NCI-H128 (cell line): ENCODE measurements around the gene ANKRD33.

ENCODE experiments used
- DNase-seq: peaks from one replicate; lab custom pipeline; 2025; ENCODE audit not compliant: unreplicated experiment; lab: John Stamatoyannopoulos, UW

ANKRD33 gene

DNA sequence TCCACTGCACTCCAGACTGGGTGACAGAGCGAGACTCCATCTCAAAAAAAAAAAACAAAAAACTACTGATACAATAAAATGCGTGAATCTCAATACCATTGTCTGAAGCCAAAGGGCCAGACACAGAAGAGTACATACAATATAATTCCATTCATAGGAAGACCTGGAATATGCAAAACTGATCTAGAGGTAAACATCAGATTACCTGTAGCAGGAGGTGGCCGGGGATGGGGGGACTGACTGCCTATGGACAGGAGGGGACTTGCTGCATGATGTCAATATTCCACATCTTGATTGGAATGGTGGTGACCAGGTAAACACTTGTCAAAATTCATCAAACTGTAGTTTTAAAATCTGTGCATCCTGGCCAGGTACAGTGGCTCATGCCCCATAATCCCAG lies 26.9 kb upstream of the ANKRD33 start:
- DNase-seq = no peak

DNA sequence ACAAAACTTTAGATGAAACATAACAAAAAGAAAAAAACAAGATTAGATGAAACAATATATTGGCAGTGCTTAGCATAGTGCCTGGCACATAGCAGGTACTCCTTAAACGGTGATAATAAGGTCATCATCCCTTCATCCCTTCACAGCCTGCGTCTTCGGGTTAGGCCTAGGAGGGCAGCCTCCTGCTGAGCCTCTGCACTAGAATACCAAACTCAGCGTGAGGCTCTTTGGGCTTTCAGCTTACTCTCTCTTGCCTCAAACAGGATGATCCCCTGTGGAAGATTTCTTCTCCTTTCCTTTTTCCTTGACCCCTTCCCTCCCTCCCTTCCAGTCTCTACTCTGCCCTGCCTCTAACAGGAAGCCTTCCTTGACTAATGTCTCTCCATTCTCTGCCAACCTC lies 25.0 kb upstream of the ANKRD33 start:
- DNase-seq = no peak

DNA sequence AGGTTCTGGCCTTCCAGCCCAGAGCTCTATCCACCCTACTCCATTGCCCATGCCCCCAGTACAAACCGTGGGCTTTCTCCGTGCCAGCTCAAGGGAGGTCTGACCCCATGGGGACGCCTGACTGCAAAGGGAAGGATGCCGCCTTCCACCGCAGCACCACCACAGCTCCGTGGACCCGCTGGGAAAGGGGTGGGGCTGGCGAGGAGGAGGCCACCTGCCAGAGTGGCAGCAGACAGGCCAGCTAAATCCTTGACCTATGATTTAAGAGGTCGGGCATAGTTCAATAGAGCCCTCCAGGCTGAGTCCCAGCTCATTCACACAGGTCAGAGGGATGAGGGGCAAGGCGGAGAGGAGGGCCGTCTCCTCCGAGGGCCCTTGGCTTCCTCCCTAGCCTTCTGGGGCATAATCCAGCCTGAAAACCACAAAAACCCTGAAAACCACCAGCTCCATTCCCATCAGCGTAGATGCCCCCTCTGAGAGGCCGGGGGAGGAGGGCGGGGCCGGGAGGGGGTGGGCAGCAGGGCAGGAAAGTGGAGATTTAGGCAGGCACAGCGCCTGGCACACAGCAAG lies 24.5 kb upstream of the ANKRD33 start:
- no peak for DNase-seq

DNA sequence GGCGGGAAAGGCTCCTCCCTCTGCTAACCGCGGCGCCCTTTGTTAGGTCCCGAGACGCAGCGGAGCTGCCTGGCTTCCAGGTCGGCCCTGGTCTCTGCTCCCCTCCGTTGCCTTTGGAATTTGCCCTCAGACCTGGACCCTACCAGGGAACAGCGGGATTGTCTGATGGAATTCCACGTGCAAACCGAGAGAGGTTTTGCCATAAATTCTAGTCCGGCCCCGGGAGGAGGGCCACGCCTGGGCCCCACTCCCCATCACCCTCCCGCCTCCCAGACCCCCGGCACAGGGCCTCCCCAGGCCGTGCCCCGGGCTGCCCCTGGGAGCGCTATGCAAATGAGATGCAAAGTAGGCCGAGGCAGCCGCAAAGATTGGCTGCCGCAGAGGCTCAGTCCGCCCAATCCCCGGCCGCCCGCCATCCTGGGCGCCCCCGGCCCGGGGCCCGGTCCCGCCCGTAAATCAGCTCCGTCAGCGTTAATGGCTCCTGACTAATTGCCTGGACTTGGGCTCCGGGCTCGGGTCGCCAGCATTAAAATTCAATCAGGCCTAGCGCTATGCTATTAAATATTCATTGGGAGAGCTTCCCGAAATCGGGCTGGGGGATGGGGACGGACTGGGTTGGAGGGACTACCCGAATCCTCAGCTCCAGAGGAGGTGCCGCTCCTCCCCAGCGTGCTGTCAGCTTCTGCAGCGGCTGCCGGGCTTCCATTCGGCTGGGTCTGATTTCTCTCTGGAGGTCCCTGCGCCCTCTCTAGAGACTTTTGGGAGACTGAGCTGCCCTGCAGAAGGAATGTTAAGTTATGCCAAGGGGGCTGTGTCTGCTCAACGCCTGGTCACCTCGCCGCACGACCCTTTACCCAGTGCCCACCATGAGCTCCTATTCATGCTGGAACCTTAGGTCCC lies 23.7 kb upstream of the ANKRD33 start:
- DNase-seq = no peak

GRCh38 chr12:51864833-51865670 lies 22.9 kb upstream of the ANKRD33 start:
- DNase-seq = no peak

- no peak for DNase-seq
These were observed 22.1 kb upstream of the ANKRD33 start for GRCh38 chr12:51865757-51866270.

DNA sequence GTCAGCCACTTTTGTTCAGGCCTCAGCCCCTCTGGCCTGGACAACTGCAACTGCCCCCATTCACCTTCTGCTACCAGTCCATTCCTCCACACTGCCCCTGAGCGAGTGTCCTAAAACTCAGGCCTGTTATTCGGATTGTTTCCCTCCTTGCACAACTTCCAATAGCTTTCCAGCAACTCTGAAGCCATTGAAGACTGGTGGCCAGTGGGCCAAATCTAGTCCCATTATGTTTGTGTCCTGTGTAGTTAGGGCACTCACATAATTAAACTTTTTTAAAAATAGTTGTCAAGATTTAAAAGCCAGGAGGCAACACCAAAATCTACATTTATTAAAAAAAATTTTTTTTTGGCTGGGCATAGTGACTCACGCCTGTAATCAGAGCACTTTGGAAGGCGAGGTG lies 21.6 kb upstream of the ANKRD33 start:
- DNase-seq = no peak

DNA sequence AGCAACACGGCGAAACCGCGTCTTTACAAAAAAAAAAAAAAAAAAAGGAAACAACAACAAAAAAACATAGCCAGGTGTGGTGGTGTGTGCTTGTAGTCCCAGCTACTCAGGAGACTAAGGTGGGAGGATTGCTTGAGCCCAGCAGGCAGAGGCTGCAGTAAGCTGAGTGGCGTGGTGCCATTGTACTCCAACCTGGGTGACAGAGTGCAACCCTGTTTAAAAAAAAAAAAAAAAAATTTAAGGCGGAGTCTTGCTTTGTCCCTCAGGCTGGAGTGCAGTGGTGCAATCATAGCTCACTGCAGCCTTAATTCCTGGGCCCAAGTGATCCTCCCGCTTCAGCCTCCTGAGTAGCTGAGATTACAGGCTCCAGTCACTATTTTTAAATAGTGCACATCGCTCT lies 21.1 kb upstream of the ANKRD33 start:
- DNase-seq = no peak

DNA sequence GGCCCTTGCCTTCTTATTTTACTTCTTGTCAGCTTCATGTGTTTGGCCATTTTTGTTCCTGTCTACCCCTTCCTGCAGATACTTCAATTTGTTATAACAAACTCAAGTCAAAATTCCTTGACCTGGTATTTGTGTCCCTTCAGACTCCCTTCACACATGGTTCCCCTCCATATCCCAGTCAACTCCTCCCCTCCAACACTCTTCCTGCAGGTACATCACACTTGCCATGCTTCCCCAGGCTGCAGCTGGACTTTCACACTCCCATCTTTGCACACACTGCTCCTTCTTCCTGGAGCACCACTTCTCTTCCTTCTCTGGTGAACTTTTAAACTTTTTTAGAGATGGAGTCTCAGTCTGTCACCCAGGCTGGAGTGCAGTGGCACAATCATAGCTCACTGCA lies 20.5 kb upstream of the ANKRD33 start:
- DNase-seq = no peak

GRCh38 chr12:51867796-51868428 lies 20.0 kb upstream of the ANKRD33 start:
- DNase-seq = no peak

DNA sequence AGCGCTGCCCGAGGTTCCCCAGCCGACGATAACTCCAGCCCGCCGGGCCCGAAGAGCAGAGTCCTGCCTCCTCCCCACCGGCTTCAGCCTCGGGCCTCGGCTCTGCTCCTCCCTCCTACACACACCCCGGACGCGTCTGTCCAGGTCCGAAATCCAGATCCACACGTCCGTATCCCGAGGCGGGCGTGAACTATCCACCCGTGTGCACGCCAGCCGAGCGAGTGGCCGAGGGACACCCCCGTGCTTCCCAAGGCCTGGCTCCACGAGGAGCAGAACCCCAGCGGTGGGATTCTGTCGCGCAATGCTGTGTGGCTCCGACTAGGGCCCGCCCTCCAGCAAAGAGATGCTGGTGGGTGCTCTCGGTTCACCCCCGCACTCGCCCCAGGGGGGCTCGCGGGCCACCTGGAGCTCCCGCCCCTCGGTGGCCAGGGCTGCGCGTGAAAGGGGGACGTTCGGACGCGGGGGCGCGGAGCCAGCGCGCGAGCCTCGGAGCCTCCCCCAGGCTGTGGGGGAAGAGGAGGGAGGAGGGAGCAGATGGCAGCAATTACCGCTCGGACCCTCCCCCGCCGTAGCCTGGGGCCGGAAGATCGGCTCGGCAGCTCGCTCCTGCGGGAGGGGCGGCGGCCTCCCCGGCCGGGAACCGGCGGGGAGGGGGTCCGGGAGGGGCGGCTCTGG lies 18.9 kb upstream of the ANKRD33 start:
- no peak for DNase-seq

DNA sequence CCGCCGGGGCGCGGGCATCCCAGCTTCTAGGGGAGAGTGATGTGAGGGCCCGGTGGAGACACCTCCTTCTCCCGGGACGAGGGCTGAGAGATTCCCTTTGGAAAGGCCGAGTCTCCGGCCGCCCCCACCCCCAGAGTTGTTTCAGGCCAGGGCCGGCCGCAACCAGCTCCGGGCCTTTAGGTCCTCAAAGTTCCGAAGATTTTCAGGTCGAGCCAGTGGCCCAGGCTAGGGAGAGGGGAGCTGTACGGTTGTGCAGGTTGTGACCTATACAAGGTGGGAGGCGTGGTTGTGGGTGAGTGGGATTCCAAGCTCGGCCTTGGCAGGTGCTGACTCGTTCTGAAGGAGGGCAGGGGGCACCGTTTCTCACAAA lies 18.4 kb upstream of the ANKRD33 start:
- DNase-seq = no peak

DNA sequence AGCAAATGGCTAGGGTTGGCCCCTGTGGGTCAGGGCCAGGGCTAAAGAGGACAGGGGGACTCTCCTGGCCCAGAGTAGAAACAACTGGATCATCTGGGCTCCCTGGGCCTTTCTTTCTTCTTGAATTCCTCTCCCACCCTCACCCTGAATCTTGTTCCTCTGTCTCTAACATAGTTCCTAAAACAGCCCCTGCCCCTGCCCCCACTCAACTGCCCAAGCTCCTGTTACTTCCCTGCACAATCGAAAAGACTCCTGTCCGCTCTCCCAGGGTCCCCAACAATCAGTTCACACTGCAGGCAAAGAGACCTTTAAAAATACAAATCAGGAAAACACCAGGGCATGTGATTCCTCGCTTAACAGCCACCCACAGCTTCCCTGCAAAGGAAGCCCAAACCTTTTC lies 18.0 kb upstream of the ANKRD33 start:
- DNase-seq = no peak

DNA sequence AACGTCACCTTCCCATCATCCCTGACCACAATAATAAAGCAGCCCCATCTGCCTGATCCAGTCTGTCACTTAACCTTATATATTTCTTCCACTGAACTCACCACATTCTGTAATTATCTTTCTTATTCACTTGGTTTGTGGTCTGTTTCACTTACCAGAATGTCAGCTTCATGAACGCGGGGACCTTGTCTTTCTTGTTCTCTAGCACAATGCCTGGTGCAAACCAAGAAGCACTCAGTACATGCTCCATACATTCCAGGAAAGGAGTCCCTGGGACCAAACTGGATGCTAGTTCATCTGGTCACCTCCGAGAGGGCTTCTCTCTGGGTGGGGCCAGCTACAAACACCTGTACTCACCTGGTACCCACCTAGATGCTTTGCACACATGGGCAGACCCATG lies 17.4 kb upstream of the ANKRD33 start:
- DNase-seq = no peak

DNA sequence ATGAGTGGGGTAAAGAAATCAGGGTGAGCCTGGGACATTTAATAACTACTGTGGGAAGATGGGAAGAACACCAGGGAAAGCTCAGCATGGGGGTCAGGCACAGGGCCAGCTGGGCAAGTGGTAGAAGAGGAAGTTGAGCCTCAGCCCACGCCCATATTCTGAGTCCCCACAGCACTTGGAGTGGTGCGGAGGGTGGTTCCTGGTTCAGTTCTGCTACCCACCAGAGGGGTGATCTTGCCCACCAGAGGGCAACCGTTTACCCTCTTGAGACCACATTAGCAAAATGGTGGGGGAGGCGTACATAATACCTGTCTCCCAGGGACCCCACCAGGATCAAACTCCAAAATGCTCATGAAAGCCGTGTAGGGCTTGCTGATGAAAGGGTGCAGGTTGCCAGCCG lies 16.8 kb upstream of the ANKRD33 start:
- DNase-seq = no peak

GRCh38 chr12:51871918-51872688 lies 15.8 kb upstream of the ANKRD33 start:
- no peak for DNase-seq

- DNase-seq = no peak
These were observed 15.3 kb upstream of the ANKRD33 start for GRCh38 chr12:51872689-51872981.

DNA sequence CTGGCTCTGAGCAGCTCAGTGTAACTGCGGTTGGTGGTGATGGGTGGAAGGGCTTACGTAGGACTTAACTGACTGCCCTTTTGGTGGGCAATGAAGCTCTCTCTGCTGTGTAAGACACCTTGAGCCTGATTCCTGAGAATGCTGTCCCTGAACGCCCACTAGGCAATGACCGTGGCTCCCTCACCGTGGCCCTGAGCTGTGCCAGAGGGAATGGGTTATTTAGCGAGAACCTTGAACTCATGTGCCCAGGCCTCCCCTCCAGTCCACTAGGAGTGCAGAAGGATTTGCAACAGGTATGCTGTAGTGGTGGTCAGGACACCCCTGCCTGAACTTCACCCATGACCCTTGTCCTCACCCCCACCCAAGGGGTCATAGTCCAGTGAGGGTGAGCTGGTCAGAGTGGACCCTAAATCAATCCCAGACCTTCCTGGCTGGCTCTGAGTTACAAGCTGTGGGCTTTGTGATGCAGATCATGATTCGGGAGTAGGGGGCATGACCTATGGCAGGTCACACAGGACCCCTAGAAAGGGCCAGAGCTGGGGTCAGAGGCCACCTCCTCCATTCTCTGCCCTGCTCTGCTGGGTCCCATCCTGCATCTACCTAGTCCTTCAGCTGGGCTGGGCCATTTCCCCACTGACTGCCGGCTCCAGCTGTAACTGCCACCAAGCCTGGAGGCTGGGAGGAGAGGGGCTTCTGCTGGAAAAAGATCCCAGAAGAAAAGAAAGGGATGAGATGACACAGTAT lies 14.5 kb upstream of the ANKRD33 start:
- DNase-seq = no peak

GRCh38 chr12:51874000-51874399 lies 13.9 kb upstream of the ANKRD33 start:
- DNase-seq = no peak
